Superior temporal gyrus (tissue), 1 donor: ENCODE measurements around the gene TLK2.
"Not testable (repeated sequence)": the region's sequence is repeated elsewhere in the genome, so short reads cannot be mapped to it uniquely, and the experiment has no call there.

Experiments used
- DNase-seq: peaks from one replicate; pipeline ENCODE4 v3.0.0-alpha.2; 2016; ENCODE audit errors: extremely low spot score

The TLK2 gene

DNA sequence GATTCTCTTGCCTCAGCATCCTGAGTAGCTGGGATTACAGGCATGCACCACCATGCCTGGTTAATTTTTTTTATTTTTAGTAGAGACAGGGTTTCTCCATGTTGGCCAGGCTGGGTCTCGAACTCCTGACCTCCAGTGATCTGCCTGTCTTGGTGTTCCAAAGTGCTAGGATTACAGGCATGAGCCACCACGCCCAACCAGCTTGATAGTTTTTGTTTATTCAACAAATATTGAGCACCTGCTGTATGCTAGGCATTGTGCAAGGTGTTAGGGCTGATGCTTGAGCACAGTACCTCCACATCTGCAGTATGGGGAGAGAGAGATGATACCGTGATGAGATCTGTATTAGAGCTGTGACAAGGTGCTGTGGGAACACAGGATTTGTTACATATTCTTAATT lies 3.9 kb downstream of the TLK2 start:
- not testable (repeated sequence) for DNase-seq

DNA sequence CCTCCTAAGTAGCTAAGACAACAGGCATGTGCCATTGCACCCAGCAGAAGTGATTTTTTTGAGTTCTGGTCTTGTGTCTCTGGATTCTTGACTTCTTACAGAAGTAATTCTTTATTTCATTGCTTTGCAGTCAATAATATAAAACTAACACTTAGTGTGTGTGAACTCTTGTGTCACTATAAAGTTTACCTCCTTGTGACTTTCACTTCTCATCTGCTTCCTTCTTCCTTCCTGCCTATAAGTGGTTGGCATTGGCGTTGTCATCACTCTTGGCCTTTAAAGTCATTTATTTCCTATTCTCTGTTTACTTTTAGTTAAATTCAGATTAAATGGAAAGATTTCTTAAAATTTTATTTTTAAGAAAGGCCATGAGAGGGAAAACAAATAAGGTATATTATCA lies 12.4 kb downstream of the TLK2 start:
- DNase-seq, result not testable (repeated sequence)

DNA sequence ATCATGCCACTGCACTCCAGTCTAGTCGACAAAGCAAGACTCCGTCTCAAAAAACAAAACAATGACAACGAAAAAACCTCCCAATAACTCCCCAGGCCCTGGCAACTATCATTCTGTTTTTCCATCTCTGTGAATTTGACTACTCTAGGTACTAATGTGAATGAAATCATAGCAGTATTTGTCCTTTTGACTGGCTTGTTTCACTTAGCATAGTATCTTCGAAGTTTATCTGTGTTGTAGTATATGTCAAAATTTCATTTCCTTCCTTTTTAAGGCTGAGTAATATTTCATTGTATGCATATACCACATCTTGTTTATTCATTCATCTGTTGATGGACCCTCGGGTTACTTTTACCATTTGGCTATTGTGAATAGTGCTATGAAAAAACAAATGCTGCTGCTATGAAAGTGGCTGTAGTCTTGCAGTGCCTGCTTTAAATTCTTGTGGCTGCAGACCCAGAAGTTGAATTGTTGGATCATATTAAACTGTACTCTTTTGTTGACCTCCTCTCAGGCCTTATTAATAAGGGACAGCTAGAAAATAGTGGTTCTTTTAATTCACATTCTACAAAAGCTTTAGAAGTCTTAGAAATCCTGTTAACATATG lies 14.5 kb downstream of the TLK2 start:
- DNase-seq, result not testable (repeated sequence)

DNA sequence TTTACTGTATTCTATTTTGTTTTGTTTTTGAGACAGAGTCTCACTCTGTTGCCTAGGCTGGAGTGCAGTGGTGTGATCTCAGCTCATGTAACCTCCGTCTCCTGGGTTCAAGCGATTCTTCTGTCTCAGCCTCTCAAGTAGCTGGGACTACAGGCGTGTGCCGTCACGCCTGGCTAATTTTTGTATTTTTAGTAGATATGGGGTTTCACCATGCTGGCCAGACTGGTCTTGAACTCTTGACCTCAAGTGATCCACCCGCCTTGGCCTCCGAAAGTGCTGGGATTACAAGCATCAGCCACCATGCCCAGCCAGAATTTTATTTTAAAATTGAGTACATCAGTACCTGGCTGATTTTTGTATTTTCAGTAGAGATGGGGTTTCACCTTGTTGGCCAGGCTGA lies 15.4 kb downstream of the TLK2 start:
- not testable (repeated sequence) for DNase-seq

GRCh38 chr17:62496344-62496743 lies 17.7 kb downstream of the TLK2 start:
- DNase-seq, result not testable (repeated sequence)

- not testable (repeated sequence) for DNase-seq
Observed at GRCh38 chr17:62498796-62499195, 20.2 kb downstream of the TLK2 start.

DNA sequence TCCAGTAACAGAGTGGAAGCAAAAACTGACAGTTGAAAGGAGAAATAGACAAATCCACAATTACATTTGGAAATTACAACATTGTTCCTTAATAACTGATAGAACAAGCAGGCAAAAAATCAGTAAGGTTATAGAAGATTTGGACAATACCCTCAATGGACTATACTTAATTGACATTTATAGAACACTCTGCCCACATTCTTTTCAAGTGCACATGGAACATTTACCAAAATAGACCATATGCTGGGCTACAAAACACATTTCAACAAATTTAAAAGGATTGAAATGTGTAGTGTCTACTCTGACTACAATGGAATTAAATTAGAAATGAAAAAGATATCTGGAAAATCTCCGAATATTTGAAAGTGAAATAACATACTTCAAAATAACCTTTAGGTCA lies 21.8 kb downstream of the TLK2 start:
- not testable (repeated sequence) for DNase-seq

GRCh38 chr17:62504857-62505256 lies 26.2 kb downstream of the TLK2 start:
- not testable (repeated sequence) for DNase-seq

DNA sequence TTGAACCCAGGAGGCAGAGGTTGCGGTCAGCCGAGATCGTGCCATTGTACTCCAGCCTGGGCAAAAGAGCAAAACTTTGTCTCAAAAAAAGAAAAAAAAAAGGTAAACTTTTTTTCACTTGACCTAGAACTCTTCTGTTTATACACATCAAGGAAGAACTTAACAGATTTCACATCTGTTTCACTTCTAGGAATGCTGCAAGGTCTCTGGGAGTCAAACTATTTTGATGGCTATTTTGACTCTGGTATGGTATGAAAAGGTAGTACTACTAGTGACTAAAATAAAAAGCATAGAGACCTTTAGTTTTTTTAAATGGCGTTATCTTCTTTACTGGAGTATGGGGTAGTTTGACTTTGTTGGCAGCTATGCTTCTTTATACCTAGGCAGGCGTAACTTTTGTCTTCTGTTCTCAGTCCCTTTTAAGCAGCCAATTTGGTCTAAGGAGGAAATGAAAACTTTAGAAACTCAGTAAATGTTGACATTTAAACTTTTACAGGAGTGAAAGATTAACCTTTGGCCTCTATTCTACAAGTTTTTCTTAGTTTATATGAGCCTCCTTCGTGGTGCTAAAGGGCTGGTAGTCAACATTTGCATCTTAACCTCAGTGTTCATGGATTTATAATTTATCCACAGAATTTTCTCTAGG lies 28.7 kb downstream of the TLK2 start:
- DNase-seq, result not testable (repeated sequence)

DNA sequence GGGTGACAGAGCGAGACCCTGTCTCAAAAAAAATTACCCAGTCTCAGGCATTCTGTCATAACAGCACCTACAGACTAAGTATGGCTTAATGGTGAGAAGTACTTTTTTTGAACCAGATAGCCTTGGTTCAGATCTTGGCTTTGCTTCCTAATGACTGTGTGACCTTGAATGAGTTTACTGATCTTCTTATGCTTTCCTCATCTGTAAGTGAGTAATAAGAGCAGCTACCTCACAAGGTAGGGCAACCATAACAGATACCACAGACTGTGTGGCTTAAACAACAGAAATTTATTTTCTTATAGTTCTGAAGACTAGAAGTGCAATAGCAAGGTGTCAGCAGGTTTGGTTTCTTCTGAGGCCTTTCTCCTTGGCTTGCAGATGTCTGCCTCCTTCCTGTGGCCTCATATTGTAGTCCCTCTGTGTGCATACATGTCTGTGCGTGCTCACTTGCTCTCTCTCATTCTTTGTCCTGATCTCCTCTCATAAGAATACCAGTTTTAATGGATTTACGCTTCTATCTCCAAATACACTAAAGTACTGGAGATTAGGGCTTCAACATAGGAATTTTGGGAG lies 31.7 kb downstream of the TLK2 start:
- not testable (repeated sequence) for DNase-seq

DNA sequence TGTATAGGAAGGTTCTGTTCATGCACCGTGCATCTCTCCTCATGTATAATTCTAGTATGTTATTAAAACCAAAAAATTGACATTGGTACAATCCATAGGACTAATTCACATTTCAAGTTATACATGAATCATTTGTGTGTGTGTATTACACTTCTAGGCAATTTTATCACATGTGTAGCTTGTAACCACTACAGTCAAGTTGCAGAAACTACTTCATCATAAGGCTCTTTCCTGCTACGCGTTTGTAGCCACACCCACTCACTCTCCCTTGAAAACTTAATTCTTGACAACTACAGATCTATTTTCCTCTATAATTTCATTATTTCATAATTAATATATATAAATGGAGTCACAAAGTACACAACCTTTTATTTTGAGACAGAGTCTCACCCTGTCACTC lies 32.4 kb downstream of the TLK2 start:
- DNase-seq, result not testable (repeated sequence)

DNA sequence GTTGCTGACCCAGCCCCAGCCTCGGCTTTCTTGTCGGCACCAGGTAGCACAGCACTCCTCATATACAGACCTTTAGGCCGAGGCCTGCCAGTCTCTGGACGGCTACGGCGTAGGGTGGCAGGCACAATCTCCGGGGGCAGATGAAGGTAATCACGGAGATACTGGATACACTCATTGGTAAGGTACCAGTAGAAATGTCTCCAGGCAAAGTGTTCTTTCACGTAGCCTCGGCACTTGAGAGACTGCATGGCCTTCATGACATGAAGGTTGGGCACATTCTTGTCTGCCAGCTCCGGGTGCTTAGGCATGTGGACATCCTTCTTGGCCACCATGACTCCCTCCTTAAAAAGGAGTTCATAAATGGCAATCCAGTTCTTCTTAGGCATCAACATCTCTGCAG lies 37.8 kb downstream of the TLK2 start:
- DNase-seq, result not testable (repeated sequence)

DNA sequence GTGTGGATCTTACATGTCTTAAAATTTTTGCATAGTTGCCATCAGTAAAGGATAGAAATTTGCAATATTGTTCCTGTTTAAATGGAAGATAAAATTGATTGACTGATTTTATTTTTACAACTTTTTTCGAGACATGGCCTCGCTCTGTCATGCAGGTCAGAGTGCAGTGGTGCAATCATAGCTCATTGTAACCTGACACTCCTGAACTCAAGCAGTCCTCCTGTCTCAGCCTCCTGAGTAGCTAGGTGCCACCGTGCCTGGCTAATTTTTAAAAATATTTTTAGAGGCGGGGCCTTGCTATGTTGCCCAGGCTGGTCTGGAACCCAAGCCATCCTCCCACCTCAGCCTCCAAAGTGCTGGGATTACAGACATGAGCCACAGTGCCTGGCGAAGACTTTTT lies 42.7 kb downstream of the TLK2 start:
- DNase-seq, result not testable (repeated sequence)

DNA sequence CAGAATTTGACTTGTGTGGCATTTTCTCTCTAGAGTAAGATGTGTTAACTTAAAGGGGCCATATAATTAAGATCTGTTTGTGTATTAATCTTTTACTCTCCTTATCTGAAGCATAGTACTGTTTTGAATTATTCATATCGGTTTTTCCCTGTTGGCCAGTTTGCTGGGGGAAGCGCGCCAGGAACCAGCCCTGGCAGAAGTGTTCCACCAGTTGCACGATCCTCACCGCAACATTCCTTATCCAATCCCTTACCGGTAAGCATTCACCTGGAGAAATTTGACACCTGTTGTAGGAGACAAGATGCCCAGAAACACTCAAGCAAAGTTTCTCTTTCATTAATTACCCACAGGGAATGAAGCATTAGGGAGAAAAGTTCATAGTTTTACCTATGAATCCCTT lies 45.5 kb downstream of the TLK2 start:
- not testable (repeated sequence) for DNase-seq

- not testable (repeated sequence) for DNase-seq
Observed at GRCh38 chr17:62525317-62525716, 46.7 kb downstream of the TLK2 start.

DNA sequence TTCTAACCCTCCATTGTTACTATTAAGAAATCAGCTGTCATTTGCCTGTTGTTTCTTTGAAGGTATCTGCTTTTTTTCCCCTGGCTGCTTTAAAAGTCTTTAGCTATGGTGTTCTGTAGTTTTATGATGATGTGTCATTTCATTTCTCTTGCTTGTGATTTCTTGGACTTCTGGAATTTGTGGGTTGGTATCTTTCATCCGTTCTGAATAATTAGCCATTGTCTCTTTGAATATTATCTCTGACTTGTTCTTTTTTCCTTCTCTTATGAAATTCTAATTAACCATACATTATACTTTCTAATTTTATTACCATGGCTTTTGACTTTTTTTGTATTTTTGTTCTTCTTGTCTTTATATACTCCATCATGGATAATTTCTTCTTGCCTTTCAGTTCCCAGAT lies 52.3 kb downstream of the TLK2 start:
- not testable (repeated sequence) for DNase-seq

DNA sequence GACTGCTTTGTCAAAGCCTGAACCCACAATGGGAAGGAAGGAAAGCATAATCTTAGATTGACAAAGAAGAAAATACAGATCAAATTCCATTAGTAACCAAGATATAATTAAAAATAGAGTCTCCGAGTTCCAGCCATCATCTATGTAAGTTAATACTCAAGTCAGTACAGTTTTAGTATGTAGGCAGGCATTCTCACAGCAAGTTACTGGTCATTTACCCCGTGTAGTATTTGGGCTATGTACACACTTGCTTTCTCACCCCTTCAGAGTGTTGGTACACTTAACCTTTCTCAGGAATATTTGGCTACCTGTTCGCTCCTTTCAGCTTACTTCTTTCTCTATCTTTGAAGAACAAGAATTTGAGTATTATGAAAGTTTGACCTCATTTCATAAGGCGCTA lies 57.9 kb downstream of the TLK2 start:
- DNase-seq, result not testable (repeated sequence)

- DNase-seq, result not testable (repeated sequence)
Observed at GRCh38 chr17:62541073-62541472, 62.4 kb downstream of the TLK2 start.

- not testable (repeated sequence) for DNase-seq
Observed at GRCh38 chr17:62543278-62543775, 64.7 kb downstream of the TLK2 start.

- not testable (repeated sequence) for DNase-seq
Observed at GRCh38 chr17:62546066-62546465, 67.4 kb downstream of the TLK2 start.

DNA sequence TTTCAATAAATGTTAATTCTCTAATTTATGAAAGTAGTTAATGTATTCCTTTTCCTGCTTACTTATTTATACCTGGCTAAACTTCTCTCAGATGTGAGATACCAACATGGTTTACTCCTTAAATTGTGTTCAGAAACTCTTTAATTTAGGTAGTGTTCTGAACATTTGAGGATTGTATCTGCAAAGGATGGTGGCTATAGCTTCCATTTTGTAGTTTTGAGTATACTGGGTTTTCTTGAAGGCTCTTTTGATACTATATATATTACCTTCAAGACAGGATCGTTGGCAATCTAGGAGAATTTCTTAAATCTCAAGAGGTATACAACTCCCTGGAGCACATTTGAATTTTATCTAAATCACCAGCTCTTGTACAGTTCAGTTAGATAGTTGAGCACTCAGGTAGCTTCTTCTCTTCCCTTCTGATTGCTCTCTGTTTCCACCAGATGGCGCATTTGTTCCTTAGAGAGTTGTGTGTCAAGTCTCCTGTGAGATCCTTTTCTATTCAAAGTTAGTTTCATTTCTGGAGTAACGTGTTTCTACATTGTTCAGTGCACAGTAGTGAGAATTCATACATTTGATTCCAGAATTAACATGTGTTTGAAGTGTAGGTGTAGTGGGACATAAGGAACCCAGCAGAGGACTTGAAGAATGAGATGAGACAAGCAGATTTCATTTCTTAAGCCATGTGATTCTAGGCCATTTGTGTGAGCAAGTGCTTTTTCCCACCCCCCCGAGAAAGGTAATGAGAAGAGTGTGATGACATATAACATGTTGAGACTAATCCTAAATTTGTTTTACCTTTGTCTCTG lies 74.4 kb downstream of the TLK2 start:
- peak; percentile 58 for DNase-seq

DNA sequence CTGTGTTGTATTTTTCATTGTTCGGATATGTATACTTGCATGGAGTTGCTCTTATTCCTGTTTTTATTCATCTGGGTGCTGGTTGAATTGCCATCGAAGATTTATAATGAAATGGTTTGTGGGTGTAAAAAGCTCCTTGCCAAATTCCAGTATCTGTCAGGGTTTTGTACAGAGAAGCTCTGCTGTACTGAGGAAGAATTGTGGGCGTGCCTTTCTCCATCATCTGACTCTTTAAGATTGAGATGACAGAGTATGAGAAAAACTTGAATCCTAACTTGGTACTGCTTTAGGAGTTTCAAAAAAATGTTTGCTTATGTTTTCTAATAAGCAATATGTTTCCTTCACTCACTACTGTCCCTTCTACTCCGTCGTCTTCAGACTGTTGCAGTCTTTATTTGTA lies 78.9 kb downstream of the TLK2 start:
- not testable (repeated sequence) for DNase-seq
